H1 (cell line): ENCODE measurements around the gene GSG1L2. TPM values are rescaled to one million over a fixed set of nuclear protein-coding genes. Genes with fewer than 3 reads are reported as not detected.

Source experiments
- CTCF ChIA-PET: fragments of 300-600 bp; sonication (Branson Sonifier 250); formaldehyde crosslinking; loops from one replicate; lab custom pipeline; 2021; ENCODE audit not compliant: partially characterized antibody; lab: Charles Lee
- POLR2A ChIA-PET: fragments of 300-600 bp; sonication (Branson Sonifier 250); formaldehyde crosslinking; loops from one replicate; lab custom pipeline; 2021; ENCODE audit warnings: inconsistent platforms; ENCODE audit not compliant: partially characterized antibody; lab: Charles Lee
- DNase-seq, 2 experiments: peaks; one replicate each; pipeline versions ENCODE4 v3.0.0 to v3.0.0-alpha.2; 2010 to 2022; ENCODE audit warnings: low spot score in 2 of 2, low read depth in 1 of 2, mixed read lengths in 1 of 2
- FAIRE-seq: peaks from 2 replicates; lab custom pipeline; 2011; peaks lifted over from hg19 to GRCh38; lab: Jason Lieb, UNC
- H2AFZ ChIP-seq: 2 replicates; pipeline ENCODE4 v1.8.1; 2012; ENCODE audit warnings: low read length, inconsistent platforms
- H2AK5ac ChIP-seq: 2 replicates; pipeline ENCODE4 v1.6.1; 2013; ENCODE audit warnings: low read depth, low read length
- H2BK120ac ChIP-seq: replicated peaks from 2 replicates; pipeline ENCODE3; 2013; ENCODE audit warnings: low read depth, low read length, inconsistent platforms
- H2BK12ac ChIP-seq: 2 replicates; pipeline ENCODE4 v1.6.1; 2013; ENCODE audit warnings: low read depth, low read length
- H2BK15ac ChIP-seq: 2 replicates; pipeline ENCODE4 v1.6.1; 2013; ENCODE audit warnings: low read length
- H2BK20ac ChIP-seq: 2 replicates; pipeline ENCODE4 v1.6.1; 2013; ENCODE audit warnings: low read length
- H2BK5ac ChIP-seq: 2 replicates; pipeline ENCODE4 v1.6.1; 2013; ENCODE audit warnings: low read depth, low read length
- H3K14ac ChIP-seq: 2 replicates; pipeline ENCODE4 v1.6.1; 2013; ENCODE audit warnings: inconsistent platforms; ENCODE audit not compliant: insufficient read length
- H3K18ac ChIP-seq: 2 replicates; pipeline ENCODE4 v1.6.1; 2013; ENCODE audit warnings: low read length; ENCODE audit errors: extremely low read depth
- H3K23ac ChIP-seq: 2 replicates; pipeline ENCODE4 v1.6.1; 2013; ENCODE audit warnings: inconsistent platforms; ENCODE audit not compliant: insufficient read length
- H3K23me2 ChIP-seq: 2 replicates; pipeline ENCODE4 v1.6.1; 2013; ENCODE audit warnings: low read depth, low read length
- H3K27ac ChIP-seq: 2 replicates; pipeline ENCODE4 v1.6.1; 2011; ENCODE audit warnings: low read depth, low read length, inconsistent platforms
- H3K27me3 ChIP-seq, 4 experiments: replicated peaks in 1 of 4; 1 replicate in 1 of 4; 2 replicates in 3 of 4; pipeline versions ENCODE4 v1.6.1 to v1.8.1; 2011 to 2013; ENCODE audit warnings: low read length in 3 of 4, mild to moderate bottlenecking in 3 of 4, inconsistent platforms in 2 of 4, mixed read lengths in 2 of 4, moderate library complexity in 1 of 4; ENCODE audit not compliant: control insufficient read depth in 3 of 4, insufficient read depth in 3 of 4; ENCODE audit errors: extremely low read depth in 1 of 4
- H3K36me3 ChIP-seq, 4 experiments: 2 replicates each; pipeline versions ENCODE4 v1.6.1 to v1.8.1; 2011 to 2013; ENCODE audit warnings: mild to moderate bottlenecking in 4 of 4, low read length in 3 of 4, moderate library complexity in 2 of 4, control low read depth in 1 of 4, inconsistent platforms in 1 of 4; ENCODE audit not compliant: insufficient read depth in 4 of 4, control insufficient read depth in 2 of 4
- H3K4ac ChIP-seq: replicated peaks from 2 replicates; pipeline ENCODE3; 2013; ENCODE audit warnings: low read length, low read depth, mixed read lengths, inconsistent platforms; ENCODE audit not compliant: insufficient read length
- H3K4me1 ChIP-seq, 4 experiments: replicated peaks in 1 of 4; 1 replicate in 1 of 4; 2 replicates in 3 of 4; pipeline versions ENCODE4 v1.6.1 to v1.8.1; 2011 to 2013; ENCODE audit warnings: low read length in 3 of 4, inconsistent platforms in 2 of 4, mixed read lengths in 1 of 4; ENCODE audit not compliant: insufficient read depth in 4 of 4, control insufficient read depth in 3 of 4
- H3K4me2 ChIP-seq, 2 experiments: 2 replicates each; pipeline versions ENCODE4 v1.6.1 to v1.8.1; 2011 to 2013; ENCODE audit warnings: low read depth in 2 of 2, low read length in 2 of 2, control low read depth in 1 of 2, inconsistent platforms in 1 of 2, mild to moderate bottlenecking in 1 of 2; ENCODE audit not compliant: insufficient read depth in 1 of 2
- H3K4me3 ChIP-seq, 4 experiments: fragments of 200-600, 300-600 bp in 1 of 4; sonication (generic), shearing (Covaris generic), sonication (Bioruptor Twin) in 1 of 4; 2 replicates each; pipeline versions ENCODE4 v1.5.1 to v1.8.1; 2011 to 2016; ENCODE audit warnings: low read length in 4 of 4, low read depth in 3 of 4, control low read depth in 2 of 4, inconsistent platforms in 2 of 4, mild to moderate bottlenecking in 2 of 4, mixed read lengths in 1 of 4, moderate library complexity in 1 of 4; ENCODE audit not compliant: insufficient read depth in 2 of 4; ENCODE audit errors: extremely low read depth in 1 of 4
- H3K56ac ChIP-seq: replicated peaks from 2 replicates; pipeline ENCODE3; 2013; ENCODE audit warnings: low read depth, mild to moderate bottlenecking, mixed read lengths, low read length, inconsistent platforms; ENCODE audit not compliant: insufficient read length
- H3K79me1 ChIP-seq: 2 replicates; pipeline ENCODE4 v1.6.1; 2013; ENCODE audit warnings: low read depth, low read length, control low read depth
- H3K79me2 ChIP-seq, 2 experiments: 2 replicates each; pipeline versions ENCODE4 v1.6.1 to v1.8.1; 2012 to 2013; ENCODE audit warnings: low read length in 2 of 2, mild to moderate bottlenecking in 2 of 2, inconsistent platforms in 1 of 2; ENCODE audit not compliant: insufficient read depth in 2 of 2, control insufficient read depth in 1 of 2
- H3K9ac ChIP-seq, 4 experiments: replicated peaks in 1 of 4; 1 replicate in 1 of 4; 2 replicates in 3 of 4; pipeline versions ENCODE4 v1.6.1 to v1.8.1; 2011 to 2013; ENCODE audit warnings: low read depth in 3 of 4, low read length in 3 of 4, control low read depth in 2 of 4, mild to moderate bottlenecking in 2 of 4, moderate library complexity in 2 of 4, inconsistent platforms in 1 of 4; ENCODE audit errors: extremely low read depth in 1 of 4
- H3K9me3 ChIP-seq, 2 experiments: 2 replicates each; pipeline versions ENCODE4 v1.6.1 to v1.8.1; 2012 to 2013; ENCODE audit warnings: mild to moderate bottlenecking in 2 of 2, moderate library complexity in 2 of 2, control low read depth in 1 of 2, inconsistent platforms in 1 of 2, low read depth in 1 of 2, low read length in 1 of 2, mixed read lengths in 1 of 2; ENCODE audit not compliant: insufficient read depth in 2 of 2
- H4K20me1 ChIP-seq, 2 experiments: replicated peaks in 1 of 2; 2 replicates each; pipeline versions ENCODE3 to v1.8.1; 2011 to 2013; ENCODE audit warnings: inconsistent platforms in 2 of 2, low read length in 2 of 2, mild to moderate bottlenecking in 1 of 2; ENCODE audit not compliant: insufficient read depth in 2 of 2, control insufficient read depth in 1 of 2
- H4K5ac ChIP-seq: 2 replicates; pipeline ENCODE4 v1.6.1; 2013; ENCODE audit warnings: low read length, low read depth, mixed read lengths, inconsistent platforms; ENCODE audit not compliant: insufficient read length
- H4K8ac ChIP-seq: 2 replicates; pipeline ENCODE4 v1.8.0; 2013; ENCODE audit warnings: mild to moderate bottlenecking, moderate library complexity, low read length, inconsistent platforms; ENCODE audit not compliant: insufficient read depth; ENCODE audit errors: extremely low read depth
- H4K91ac ChIP-seq: replicated peaks from 2 replicates; pipeline ENCODE3; 2013; ENCODE audit warnings: low read length, mixed read lengths, inconsistent platforms; ENCODE audit not compliant: insufficient read length
- BCL11A ChIP-seq, 2 experiments: IDR thresholded peaks; one replicate each; pipeline ENCODE4 v1.6.1; 2011; ENCODE audit warnings: low read depth in 2 of 2, low read length in 2 of 2, mild to moderate bottlenecking in 2 of 2
- CBX5 ChIP-seq: fragments of 300-800, 300-1000 bp; sonication (generic); IDR thresholded peaks from 2 replicates; pipeline ENCODE4 v1.7.1; 2016; ENCODE audit warnings: antibody characterized with exemption, low read length, low read depth
- CBX8 ChIP-seq: fragments of 300-800, 300-1000 bp; sonication (generic); IDR thresholded peaks from 2 replicates; pipeline ENCODE4 v1.7.1; 2016; ENCODE audit warnings: low read depth, low read length, borderline replicate concordance
- CTBP2 ChIP-seq: IDR thresholded peaks from 2 replicates; pipeline ENCODE4 v1.7.0; 2011; ENCODE audit warnings: borderline replicate concordance, mild to moderate bottlenecking, moderate library complexity, mixed read lengths, low read length; ENCODE audit not compliant: insufficient read depth, insufficient read length
- EGR1 ChIP-seq: IDR thresholded peaks from 2 replicates; pipeline ENCODE4 v1.6.1; 2011; ENCODE audit warnings: low read depth, low read length, borderline replicate concordance
- GABPA ChIP-seq: IDR thresholded peaks from 2 replicates; pipeline ENCODE4 v1.6.1; 2011; ENCODE audit warnings: mild to moderate bottlenecking, low read length, moderate library complexity, borderline replicate concordance; ENCODE audit not compliant: insufficient read depth
- JUND ChIP-seq: IDR thresholded peaks from 2 replicates; pipeline ENCODE4 v1.6.1; 2011; ENCODE audit warnings: mild to moderate bottlenecking, improper control_type of control experiment, low read length
- POLR2A ChIP-seq, 2 experiments: IDR thresholded peaks; 1 replicate in 1 of 2; 2 replicates in 1 of 2; pipeline ENCODE4 v1.6.1; 2011; ENCODE audit warnings: low read depth in 2 of 2, low read length in 2 of 2, mild to moderate bottlenecking in 2 of 2; ENCODE audit errors: control extremely low read depth in 1 of 2
- POU5F1 ChIP-seq: IDR thresholded peaks from 2 replicates; pipeline ENCODE4 v1.6.1; 2011; ENCODE audit warnings: low read depth, mild to moderate bottlenecking, low read length, moderate library complexity
- SP4 ChIP-seq: IDR thresholded peaks from 2 replicates; pipeline ENCODE4 v1.6.1; 2012; ENCODE audit warnings: low read length, inconsistent platforms
- TEAD4 ChIP-seq: IDR thresholded peaks from 2 replicates; pipeline ENCODE4 v1.6.1; 2012; ENCODE audit warnings: low read depth, low read length, inconsistent platforms, mixed read lengths
- WGBS, 2 experiments: shearing (Covaris generic) in 1 of 2; methylation state at CpG; one replicate each; pipeline versions ENCODE4 v1.1.6 to v1.1.7; 2013 to 2015; ENCODE audit warnings: low lambda C conversion rate in 2 of 2, mixed read lengths in 2 of 2, inconsistent platforms in 1 of 2, low coverage in 1 of 2, missing lambda C conversion rate in 1 of 2; ENCODE audit not compliant: insufficient replicate concordance in 2 of 2, insufficient coverage in 1 of 2, insufficient read length in 1 of 2; ENCODE audit errors: extremely low coverage in 1 of 2, missing lambda C conversion rate in 1 of 2; 5-methylcytosine and 5-hydroxymethylcytosine counted together
- polyA plus RNA-seq, 7 experiments: library from polyadenylated mRNA; depleted of rRNA in 3 of 7; stranded (reverse) in 5 of 7; unstranded in 2 of 7; fragments of >200 nt in 5 of 7; fragments of 200-250 nt in 2 of 7; gene quantifications; 1 replicate in 5 of 7; 2 replicates in 1 of 7; 4 replicates in 1 of 7; pipeline versions ENCODE4 v1.2.1 to v1.2.3, GENCODE V29; 2011 to 2013; ENCODE audit warnings: missing spikeins in 2 of 7, mixed read lengths in 2 of 7
- total RNA-seq: library from RNA; stranded (reverse); fragmentation: NEBNext Ultra II Directional; extraction: Animal tissue kit (Norgen Biotek cat#: 25700); gene quantifications from 2 replicates; pipeline ENCODE4 v1.2.1, GENCODE V29; 2021
- TF ChIP-seq, protein P1 (sequence below), 3 experiments: IDR thresholded peaks; 1 replicate in 2 of 3; 2 replicates in 1 of 3; pipeline versions ENCODE4 v1.5.1 to v1.6.1; 2011; ENCODE audit warnings: low read length in 3 of 3, mild to moderate bottlenecking in 3 of 3, inconsistent platforms in 2 of 3, low read depth in 1 of 3, moderate library complexity in 1 of 3; ENCODE audit not compliant: insufficient read depth in 1 of 3; ENCODE audit errors: control extremely low read depth in 1 of 3

GSG1L2 gene
- total and polyA plus RNA-seq, 2 of the 8 experiments (the other 6 are each of a cell fraction or from before 2014, with no cell fraction given): not detected

DNA sequence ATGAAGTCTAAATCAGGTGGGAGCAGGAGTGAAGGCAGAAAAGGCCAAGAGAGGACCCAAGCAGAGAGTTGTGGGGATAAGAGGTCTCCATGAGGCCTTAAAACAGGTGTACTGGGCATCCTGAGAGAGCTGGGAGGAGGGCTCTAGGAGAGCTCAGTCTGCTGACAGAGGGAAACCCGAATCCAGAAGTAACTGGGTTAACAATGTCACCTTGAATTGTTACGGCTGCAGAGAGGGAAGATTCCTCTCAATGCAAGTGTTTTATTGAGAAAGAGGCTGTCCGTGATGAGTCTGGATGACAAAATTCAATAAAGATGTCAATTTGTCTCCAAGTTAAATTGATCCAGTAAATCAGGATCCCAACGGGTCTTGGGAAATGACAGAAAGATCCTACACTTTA lies 38.8 kb downstream of the GSG1L2 start:
- Histone ChIP-seq H2BK20ac (no peak overlapping the region), H2AFZ (no peak overlapping the region), H3K23me2 (no peaks in the 10 kb centered on the region), H3K79me2 (no peaks in the 10 kb centered on the region), H2AK5ac (no peak overlapping the region), H3K18ac (no peak overlapping the region), H3K4me1 (no peaks in the 10 kb centered on the region), H2BK12ac (no peak overlapping the region), H3K27me3 (no peaks in the 10 kb centered on the region), H3K36me3 (no peaks in the 10 kb centered on the region), H3K79me1 (no peaks in the 10 kb centered on the region), H3K23ac (no peak overlapping the region), H3K4me3 (no peak overlapping the region), H3K14ac (no peak overlapping the region), H2BK5ac (no peak overlapping the region), H4K91ac (no peak overlapping the region), H3K9me3 (no peaks in the 10 kb centered on the region), H3K9ac (no peak overlapping the region), H3K56ac (no peak overlapping the region), H3K4ac (no peak overlapping the region), H3K4me2 (no peak overlapping the region), H4K5ac (no peak overlapping the region), H4K20me1 (no peaks in the 10 kb centered on the region), H2BK120ac (no peak overlapping the region), H4K8ac (no peak overlapping the region), H3K27ac (no peak overlapping the region), H2BK15ac (no peak overlapping the region)
- ChIA-PET CTCF (interaction anchor here (0.6 to 1.3 kb wide), 2 partner anchors 12 to 833 kb away, joined by 3 to 4 read pairs; no protein-coding TSS in a partner anchor), POLR2A (no interaction called here)
- 96% methylated on average over 4 of the region's 4 CpGs; no CpG with 5 or more reads in 1 of the 2 experiments for WGBS, 2 experiments
- FAIRE-seq (no peak), DNase-seq (no peak)
- TF ChIP-seq, protein P1, sequence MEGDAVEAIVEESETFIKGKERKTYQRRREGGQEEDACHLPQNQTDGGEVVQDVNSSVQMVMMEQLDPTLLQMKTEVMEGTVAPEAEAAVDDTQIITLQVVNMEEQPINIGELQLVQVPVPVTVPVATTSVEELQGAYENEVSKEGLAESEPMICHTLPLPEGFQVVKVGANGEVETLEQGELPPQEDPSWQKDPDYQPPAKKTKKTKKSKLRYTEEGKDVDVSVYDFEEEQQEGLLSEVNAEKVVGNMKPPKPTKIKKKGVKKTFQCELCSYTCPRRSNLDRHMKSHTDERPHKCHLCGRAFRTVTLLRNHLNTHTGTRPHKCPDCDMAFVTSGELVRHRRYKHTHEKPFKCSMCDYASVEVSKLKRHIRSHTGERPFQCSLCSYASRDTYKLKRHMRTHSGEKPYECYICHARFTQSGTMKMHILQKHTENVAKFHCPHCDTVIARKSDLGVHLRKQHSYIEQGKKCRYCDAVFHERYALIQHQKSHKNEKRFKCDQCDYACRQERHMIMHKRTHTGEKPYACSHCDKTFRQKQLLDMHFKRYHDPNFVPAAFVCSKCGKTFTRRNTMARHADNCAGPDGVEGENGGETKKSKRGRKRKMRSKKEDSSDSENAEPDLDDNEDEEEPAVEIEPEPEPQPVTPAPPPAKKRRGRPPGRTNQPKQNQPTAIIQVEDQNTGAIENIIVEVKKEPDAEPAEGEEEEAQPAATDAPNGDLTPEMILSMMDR (IDR thresholded peaks at IDR 0.05; ENCODE audit: control extremely low read depth in 1 of 3, insufficient read depth in 1 of 3, low read depth in 1 of 3, low read length in 3 of 3): no peak
- TF ChIP-seq CBX8 (no peak), JUND (no peak), BCL11A (IDR thresholded peaks at IDR 0.05; ENCODE audit: low read depth in 2 of 2, low read length in 2 of 2) (no peak), CBX5 (no peak), EGR1 (no peak), TEAD4 (no peak), CTBP2 (no peak), GABPA (no peak), POLR2A (IDR thresholded peaks at IDR 0.05; ENCODE audit: control extremely low read depth in 1 of 2, low read depth in 2 of 2, low read length in 2 of 2) (no peak), SP4 (no peak), POU5F1 (no peak)
